GM18517 (cell line): Measurements from ENCODE around the gene RPTOR.

Experiments
- ATAC-seq: cut with Tn5 transposase; IDR thresholded peaks from one replicate; pipeline ENCODE4 v1.9.1; 2021; ENCODE audit warnings: mild to moderate bottlenecking, moderate library complexity; ENCODE audit not compliant: unreplicated experiment

Gene RPTOR

GRCh38 chr17:80893604-80894438 is 349.2 kb downstream of the RPTOR start:
- ATAC-seq: no peak

- no peak for ATAC-seq
These were observed 349.7 kb downstream of the RPTOR start for GRCh38 chr17:80894439-80894721.

- no peak for ATAC-seq
These were observed 350.1 kb downstream of the RPTOR start for GRCh38 chr17:80894726-80895125.

GRCh38 chr17:80895366-80895765 is 350.7 kb downstream of the RPTOR start:
- ATAC-seq: no peak

GRCh38 chr17:80898716-80899115 is 354.1 kb downstream of the RPTOR start:
- no peak for ATAC-seq

GRCh38 chr17:80899402-80900268 is 355.0 kb downstream of the RPTOR start:
- no peak for ATAC-seq

GRCh38 chr17:80901319-80901718 is 356.7 kb downstream of the RPTOR start:
- no peak for ATAC-seq

- no peak for ATAC-seq
These were observed 357.7 kb downstream of the RPTOR start for GRCh38 chr17:80902197-80902962.

- no peak for ATAC-seq
These were observed 358.4 kb downstream of the RPTOR start for GRCh38 chr17:80902963-80903611.

- ATAC-seq: no peak
These were observed 359.6 kb downstream of the RPTOR start for GRCh38 chr17:80904036-80904753.

- ATAC-seq: no peak
These were observed 361.1 kb downstream of the RPTOR start for GRCh38 chr17:80905586-80906230.

GRCh38 chr17:80906364-80907259 is 362.0 kb downstream of the RPTOR start:
- no peak for ATAC-seq

GRCh38 chr17:80907281-80907680 is 362.6 kb downstream of the RPTOR start:
- no peak for ATAC-seq

- no peak for ATAC-seq
These were observed 363.6 kb downstream of the RPTOR start for GRCh38 chr17:80908211-80908610.

- no peak for ATAC-seq
These were observed 364.1 kb downstream of the RPTOR start for GRCh38 chr17:80908776-80909175.

GRCh38 chr17:80909635-80910034 is 365.0 kb downstream of the RPTOR start:
- no peak for ATAC-seq

GRCh38 chr17:80910043-80910442 is 365.4 kb downstream of the RPTOR start:
- no peak for ATAC-seq

GRCh38 chr17:80912476-80912875 is 367.8 kb downstream of the RPTOR start:
- no peak for ATAC-seq
